ENCODE results near the gene CDH4.
"Not testable (repeated sequence)": the region's sequence is repeated elsewhere in the genome, so short reads cannot be mapped to it uniquely, and the experiment has no call there.

The CDH4 gene

DNA sequence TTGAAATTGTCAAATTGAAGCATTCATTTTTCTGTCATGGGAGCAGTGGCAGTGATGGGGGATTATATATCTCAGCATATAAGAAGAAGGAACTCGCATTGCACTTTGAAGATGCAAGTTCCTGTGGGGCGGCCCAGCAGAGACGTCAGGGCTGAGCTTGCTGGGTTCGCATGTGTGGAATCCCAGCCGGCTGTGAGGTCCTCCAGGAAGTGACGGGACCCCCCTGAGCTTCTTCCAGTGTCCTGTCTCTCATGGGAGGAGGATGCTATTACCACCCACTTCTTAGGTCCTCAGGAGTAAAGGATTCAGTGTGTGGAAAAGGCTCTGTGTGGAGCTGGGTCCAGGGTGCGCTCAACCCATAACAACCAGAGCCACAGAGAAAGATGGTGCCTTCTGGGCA lies 201.2 kb downstream of the CDH4 start:
- DNase-seq (ENCODE audit: low spot score) = no peak
- no peak for TF ChIP-seq CTCF (IDR thresholded peaks at IDR 0.05; ENCODE audit: extremely low read depth, missing control alignments)

DNA sequence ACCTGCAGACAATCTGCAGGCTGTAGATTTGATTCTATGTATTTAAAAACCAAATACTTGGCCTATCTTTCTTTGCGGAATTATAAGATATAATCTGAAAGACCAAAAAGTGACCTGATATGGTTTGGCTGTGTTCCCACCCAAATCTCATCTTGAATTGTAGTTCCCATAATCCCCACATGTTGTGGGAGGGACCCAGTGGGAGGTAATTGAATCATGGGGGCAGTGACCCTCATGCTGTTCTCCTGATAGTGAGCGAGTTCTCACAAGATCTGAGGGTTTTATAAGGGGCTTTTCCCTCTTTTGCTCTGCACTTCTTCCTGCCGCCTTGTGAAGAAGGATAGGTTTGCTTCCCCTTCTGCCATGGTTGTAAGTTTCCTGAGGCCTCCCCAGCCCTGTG lies 201.6 kb downstream of the CDH4 start:
- not testable (repeated sequence) for DNase-seq (ENCODE audit: low spot score)

DNA sequence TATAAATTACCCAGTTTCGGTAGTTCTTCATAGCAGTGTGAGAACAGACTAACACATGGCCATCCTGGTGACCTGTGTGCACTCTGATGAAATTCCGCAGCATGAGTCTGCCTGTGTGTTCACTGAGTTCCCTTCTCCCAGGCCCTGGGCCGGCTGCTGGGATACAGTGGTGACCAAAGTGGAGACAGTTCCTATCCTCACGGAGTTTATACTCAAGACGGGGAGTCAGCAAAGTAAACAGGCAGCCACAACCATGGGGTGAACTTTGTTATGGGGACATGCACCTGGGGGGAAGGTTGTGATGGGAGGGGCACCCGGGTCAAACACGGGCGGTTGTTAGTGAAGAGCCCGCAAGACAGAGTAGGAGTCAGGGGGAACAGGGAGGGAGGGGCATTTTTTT lies 202.0 kb downstream of the CDH4 start:
- no peak for DNase-seq (ENCODE audit: low spot score)
- no peak for TF ChIP-seq CTCF (IDR thresholded peaks at IDR 0.05; ENCODE audit: extremely low read depth, missing control alignments)

- no peak for TF ChIP-seq CTCF (IDR thresholded peaks at IDR 0.05; ENCODE audit: extremely low read depth, missing control alignments)
- DNase-seq (ENCODE audit: low spot score) = no peak
Observed at GRCh38 chr20:61455508-61456215, 203.6 kb downstream of the CDH4 start.

DNA sequence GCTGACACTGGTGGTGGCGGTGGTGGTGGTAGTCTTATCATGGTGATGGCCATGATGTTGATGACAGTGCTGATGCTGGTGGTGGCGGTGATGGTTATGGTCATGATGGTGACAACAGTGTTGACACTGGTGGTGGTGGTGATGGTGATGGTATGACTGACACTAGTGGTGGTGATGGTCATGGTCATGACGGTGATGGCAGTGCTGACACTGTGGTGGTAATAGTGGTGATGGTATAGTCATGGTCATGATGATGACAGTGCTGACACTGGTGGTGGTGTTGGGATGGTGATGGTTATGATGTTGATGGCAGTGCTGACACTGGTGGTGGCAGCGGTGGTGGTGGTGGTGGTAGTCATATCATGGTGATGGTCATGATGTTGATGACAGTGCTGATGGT lies 205.7 kb downstream of the CDH4 start:
- TF ChIP-seq CTCF (IDR thresholded peaks at IDR 0.05; ENCODE audit: extremely low read depth, missing control alignments) = no peak
- no peak for DNase-seq (ENCODE audit: low spot score)

- DNase-seq (ENCODE audit: low spot score) = no peak
- TF ChIP-seq CTCF (IDR thresholded peaks at IDR 0.05; ENCODE audit: extremely low read depth, missing control alignments) = no peak
Observed at GRCh38 chr20:61458146-61458746, 206.2 kb downstream of the CDH4 start.

- DNase-seq (ENCODE audit: low spot score) = no peak
- no peak for TF ChIP-seq CTCF (IDR thresholded peaks at IDR 0.05; ENCODE audit: extremely low read depth, missing control alignments)
Observed at GRCh38 chr20:61459266-61459665, 207.2 kb downstream of the CDH4 start.

DNA sequence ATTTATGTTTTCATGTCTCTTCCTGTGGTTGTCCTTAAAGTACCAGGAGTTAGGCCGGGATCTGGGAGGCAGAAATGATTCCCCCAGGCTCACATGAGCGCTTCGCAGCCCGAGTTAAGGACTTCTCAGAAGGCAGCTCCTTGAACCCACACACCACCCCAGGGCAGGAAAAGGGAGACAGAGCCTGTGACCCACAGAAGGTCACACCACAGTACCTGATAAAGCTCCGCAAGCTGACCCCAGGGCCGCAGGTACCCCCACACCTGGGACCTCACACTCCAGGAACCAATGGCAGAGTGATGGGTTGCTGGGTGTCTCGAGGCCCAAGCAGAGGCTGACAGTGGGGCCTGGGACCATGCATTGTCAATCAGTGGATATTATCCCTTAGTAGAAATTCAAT lies 207.6 kb downstream of the CDH4 start:
- TF ChIP-seq CTCF (IDR thresholded peaks at IDR 0.05; ENCODE audit: extremely low read depth, missing control alignments) = no peak
- no peak for DNase-seq (ENCODE audit: low spot score)

Data from GM20000 (cell line).